G401.6 (cell line): ENCODE data around the gene SRGAP2B.
"Not testable (repeated sequence)": the region's sequence is repeated elsewhere in the genome, so short reads cannot be mapped to it uniquely, and the experiment has no call there.

ENCODE experiments used
- FAIRE-seq: peaks from 2 replicates; lab custom pipeline; 2012; peaks lifted over from hg19 to GRCh38; lab: Jason Lieb, UNC

SRGAP2B gene

GRCh38 chr1:144893710-144894438 lies 201.3 kb downstream of the SRGAP2B start:
- FAIRE-seq, result not testable (repeated sequence)

GRCh38 chr1:144893062-144893461 lies 202.1 kb downstream of the SRGAP2B start:
- not testable (repeated sequence) for FAIRE-seq

- not testable (repeated sequence) for FAIRE-seq
These were observed 205.5 kb downstream of the SRGAP2B start for GRCh38 chr1:144889450-144890115.

GRCh38 chr1:144883022-144883421 lies 212.1 kb downstream of the SRGAP2B start:
- not testable (repeated sequence) for FAIRE-seq

GRCh38 chr1:144882343-144882742 lies 212.8 kb downstream of the SRGAP2B start:
- not testable (repeated sequence) for FAIRE-seq

- not testable (repeated sequence) for FAIRE-seq
These were observed 236.5 kb downstream of the SRGAP2B start for GRCh38 chr1:144858607-144859006.
